ENCODE measurements around the gene KLHDC4. TPM values are rescaled to one million over a fixed set of nuclear protein-coding genes. Genes with fewer than 3 reads are reported as not detected.

Gene KLHDC4
- total and polyA plus RNA-seq, 9 of the 15 experiments (the other 6 are each of a cell fraction or from before 2014, with no cell fraction given): 1.3 to 68.1 (median 32.8) TPM

DNA sequence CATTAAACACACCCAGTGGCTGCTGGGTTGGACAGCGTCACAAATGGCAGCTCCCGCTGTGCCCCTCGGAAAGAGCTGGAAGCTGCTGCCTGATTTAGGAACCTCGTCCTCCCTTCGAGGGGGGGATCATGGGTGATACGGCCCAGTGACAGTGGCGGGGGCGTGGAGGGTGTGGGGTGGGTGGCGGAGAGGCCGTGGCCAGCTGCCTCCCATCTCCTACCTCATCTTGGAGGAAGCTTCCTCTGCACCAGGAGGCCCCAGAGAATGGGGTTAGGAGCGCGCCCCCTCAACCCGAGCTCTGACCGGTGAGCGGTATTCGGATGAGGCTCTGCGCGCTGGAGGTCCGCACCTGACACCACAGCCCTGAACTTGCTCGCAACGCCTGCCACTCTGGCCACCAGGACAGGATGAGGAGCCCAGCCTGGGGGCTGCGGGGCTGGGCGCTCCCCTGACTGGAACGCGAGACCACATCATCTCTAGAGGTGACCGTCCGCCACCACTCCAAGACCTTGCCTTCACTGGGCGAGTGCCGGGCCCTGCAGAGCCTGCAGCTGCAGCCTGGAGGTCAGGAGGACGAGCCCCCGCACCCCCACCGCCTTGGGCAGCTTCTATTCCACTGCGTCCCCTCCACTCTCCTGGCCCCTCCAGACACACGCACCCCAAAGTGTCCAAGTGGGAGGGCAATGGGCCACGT is 80.9 kb downstream of the KLHDC4 start:
- intact Hi-C loops (cut with micrococcal nuclease): no loop called here
- no peak for FAIRE-seq

DNA sequence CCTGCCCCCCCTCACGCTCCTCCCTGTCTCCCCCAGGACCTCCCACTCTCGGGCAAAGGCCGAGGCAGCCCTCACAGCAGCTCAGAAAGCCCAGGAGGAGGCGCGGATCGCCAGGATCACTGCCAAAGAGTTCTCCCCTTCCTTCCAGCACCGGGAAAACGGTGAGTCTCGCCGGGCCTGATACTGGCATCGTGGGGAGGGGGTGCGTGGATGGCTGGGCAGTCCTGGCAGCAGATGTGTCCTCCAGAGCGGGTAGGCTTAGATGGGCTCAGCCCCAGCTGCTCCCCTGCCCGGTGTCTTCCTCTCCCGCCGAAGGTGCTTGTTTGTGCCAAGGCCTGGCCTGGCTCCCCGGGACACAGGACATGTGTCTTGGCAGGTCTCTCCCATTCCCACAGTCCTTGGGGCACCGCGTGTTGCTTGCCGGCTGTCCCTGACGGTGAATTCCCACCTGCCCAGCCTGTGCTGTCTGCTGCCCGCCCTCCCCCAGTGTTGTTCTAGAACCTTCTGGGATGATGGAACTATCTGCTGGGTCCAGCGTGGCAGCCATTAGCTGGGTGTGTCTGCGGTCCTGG is 81.6 kb downstream of the KLHDC4 start:
- POLR2A ChIA-PET: interaction anchor here (1.7 kb wide), 1 partner anchor 10 kb away, joined by 4 read pairs; no protein-coding TSS in a partner anchor
- no peaks in the 10 kb centered on the region for H3K36me3 ChIP-seq (ENCODE audit: control insufficient read depth, insufficient read depth, low read length)
- H4K20me1 ChIP-seq (replicated peaks; ENCODE audit: control insufficient read depth, insufficient read depth, low read length): peaks cover 8% of the 10 kb centered on the region
- peaks cover 0 to 39% of the 10 kb centered on the region in 2 experiments; a peak in 2 of 5 replicates for H3K4me1 ChIP-seq (replicated peaks in 1 of 2; ENCODE audit: control insufficient read depth in 2 of 2, insufficient read depth in 2 of 2, low read length in 2 of 2)
- FAIRE-seq: no peak
- in situ Hi-C loops (cut with MboI): no loop called here
- DNase-seq (ENCODE audit: extremely low read depth in 1 of 4, low spot score in 3 of 4): no peak
- CTCF ChIA-PET (ENCODE audit: low intra/inter-chr PET ratio): no interaction called here
- H3K4me3 ChIP-seq: no peak overlapping the region
- H3K27me3 ChIP-seq (ENCODE audit: control insufficient read depth in 2 of 2, insufficient read depth in 2 of 2, low read length in 2 of 2): peaks cover 22 to 78% of the 10 kb centered on the region in 2 experiments; a peak in 4 of 5 replicates
- ATAC-seq: no peak
- intact Hi-C loops (cut with micrococcal nuclease): no loop called here
- no TSS peak for BruUV-seq (replicated peaks)
- no peaks in the 10 kb centered on the region for H3K9me3 ChIP-seq (replicated peaks; ENCODE audit: control insufficient read depth, insufficient read depth, low read depth, low read length)
- H3K4me2 ChIP-seq (ENCODE audit: insufficient read depth, low read length): no peak overlapping the region
- H3K9ac ChIP-seq (ENCODE audit: insufficient read depth in 1 of 2, low read depth in 2 of 2, low read length in 2 of 2): peak overlapping the region in 1 of 2 experiments; percentile 17; a peak in 1 of 4 replicates
- H2AFZ ChIP-seq (ENCODE audit: low read depth, low read length): no peak overlapping the region
- TF ChIP-seq, protein P1, sequence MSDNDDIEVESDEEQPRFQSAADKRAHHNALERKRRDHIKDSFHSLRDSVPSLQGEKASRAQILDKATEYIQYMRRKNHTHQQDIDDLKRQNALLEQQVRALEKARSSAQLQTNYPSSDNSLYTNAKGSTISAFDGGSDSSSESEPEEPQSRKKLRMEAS (CRISPR knock-in tag; IDR thresholded peaks at IDR 0.05): peak; percentile 19; the same call in 1 of the 2 replicates
- TF ChIP-seq ZBED1 (IDR thresholded peaks at IDR 0.05): no peak
- no peaks in the 10 kb centered on the region for H3K9me1 ChIP-seq (ENCODE audit: control insufficient read depth, insufficient read depth, low read length)
- 17% methylated on average over 24 of the region's 24 CpGs for WGBS (ENCODE audit: insufficient coverage, low coverage, missing lambda C conversion rate)
- H3K79me2 ChIP-seq (ENCODE audit: control insufficient read depth, insufficient read depth, low read length): no peaks in the 10 kb centered on the region
- H3K27ac ChIP-seq (ENCODE audit: extremely low read depth, low read depth, low read length): no peak overlapping the region

More for the DNA sequence above, 80.9 kb downstream of the KLHDC4 start:
- H4K20me1 ChIP-seq (replicated peaks; ENCODE audit: control insufficient read depth, insufficient read depth, low read length): peaks cover 8% of the 10 kb centered on the region
- peaks cover 0 to 38% of the 10 kb centered on the region in 2 experiments; a peak in 2 of 5 replicates for H3K4me1 ChIP-seq (replicated peaks in 1 of 2; ENCODE audit: control insufficient read depth in 2 of 2, insufficient read depth in 2 of 2, low read length in 2 of 2)
- H3K27ac ChIP-seq (ENCODE audit: extremely low read depth, low read depth, low read length): no peak overlapping the region
- no TSS peak for BruUV-seq (replicated peaks)
- H3K36me3 ChIP-seq (ENCODE audit: control insufficient read depth, insufficient read depth, low read length): no peaks in the 10 kb centered on the region
- POLR2A ChIA-PET: interaction anchor here (1.7 kb wide), 1 partner anchor 9 kb away, joined by 4 read pairs; no protein-coding TSS in a partner anchor
- H3K27me3 ChIP-seq (ENCODE audit: control insufficient read depth in 2 of 2, insufficient read depth in 2 of 2, low read length in 2 of 2): peaks cover 22 to 76% of the 10 kb centered on the region in 2 experiments; a peak in 4 of 5 replicates
- CTCF ChIA-PET (ENCODE audit: low intra/inter-chr PET ratio): no interaction called here
- no peak overlapping the region for H3K4me2 ChIP-seq (ENCODE audit: insufficient read depth, low read length)
- ATAC-seq: no peak
- TF ChIP-seq ZBTB1 (CRISPR knock-in tag; IDR thresholded peaks at IDR 0.05; ENCODE audit: borderline replicate concordance, low read depth): no peak
- no peak for TF ChIP-seq ZFP36 (IDR thresholded peaks at IDR 0.05; ENCODE audit: low read depth, low read length, partially characterized antibody)
- in situ Hi-C loops (cut with MboI): no loop called here
- no peaks in the 10 kb centered on the region for H3K79me2 ChIP-seq (ENCODE audit: control insufficient read depth, insufficient read depth, low read length)
- H3K9ac ChIP-seq (ENCODE audit: insufficient read depth in 1 of 2, low read depth in 2 of 2, low read length in 2 of 2): no peak overlapping the region
- H3K4me3 ChIP-seq: no peak overlapping the region
- no peak overlapping the region for H2AFZ ChIP-seq (ENCODE audit: low read depth, low read length)
- DNase-seq (ENCODE audit: extremely low read depth in 1 of 4, low spot score in 3 of 4): no peak
- H3K9me3 ChIP-seq (replicated peaks; ENCODE audit: control insufficient read depth, insufficient read depth, low read depth, low read length): no peaks in the 10 kb centered on the region
- no peaks in the 10 kb centered on the region for H3K9me1 ChIP-seq (ENCODE audit: control insufficient read depth, insufficient read depth, low read length)
- 22% methylated on average over 16 of the region's 35 CpGs for WGBS (ENCODE audit: insufficient coverage, low coverage, missing lambda C conversion rate)
